ENCODE measurements around the gene SLC26A5. TPM values are rescaled to one million over a fixed set of nuclear protein-coding genes. Genes with fewer than 3 reads are reported as not detected.

Gene SLC26A5
- total RNA-seq, 2 donors from 2014 or later: 0.35 to 0.53 TPM

DNA sequence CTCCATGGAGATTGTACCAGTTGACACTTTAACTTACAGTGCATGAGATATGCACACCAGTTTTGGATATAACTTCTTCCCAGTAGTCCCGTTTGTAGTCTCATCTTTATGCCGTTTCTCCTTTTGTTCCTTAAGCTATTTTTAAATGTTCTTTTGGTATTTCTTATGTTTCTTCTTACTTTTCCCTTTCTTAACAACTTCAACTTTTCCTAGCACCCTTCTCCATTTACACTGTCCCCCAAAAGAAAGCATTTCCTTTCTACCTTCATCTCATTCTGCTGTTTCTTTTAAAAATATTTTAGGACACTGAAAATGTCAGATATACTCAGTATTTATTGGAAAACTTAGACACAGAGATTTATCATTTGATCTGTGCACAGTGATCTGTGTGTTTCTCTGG lies 97.0 kb downstream of the SLC26A5 start:
- Mint-ChIP-seq H3K9me3 (no peaks in the 10 kb centered on the region), H3K4me3 (peak overlapping the region; percentile 99), H3K36me3 (ENCODE audit: low read depth) (peaks cover 9% of the 10 kb centered on the region), H3K27me3 (ENCODE audit: insufficient read depth) (no peaks in the 10 kb centered on the region), H3K27ac (no peak overlapping the region), H3K4me1 (peaks cover 20% of the 10 kb centered on the region)
- DNase-seq: no peak
- TF ChIP-seq, protein P1, sequence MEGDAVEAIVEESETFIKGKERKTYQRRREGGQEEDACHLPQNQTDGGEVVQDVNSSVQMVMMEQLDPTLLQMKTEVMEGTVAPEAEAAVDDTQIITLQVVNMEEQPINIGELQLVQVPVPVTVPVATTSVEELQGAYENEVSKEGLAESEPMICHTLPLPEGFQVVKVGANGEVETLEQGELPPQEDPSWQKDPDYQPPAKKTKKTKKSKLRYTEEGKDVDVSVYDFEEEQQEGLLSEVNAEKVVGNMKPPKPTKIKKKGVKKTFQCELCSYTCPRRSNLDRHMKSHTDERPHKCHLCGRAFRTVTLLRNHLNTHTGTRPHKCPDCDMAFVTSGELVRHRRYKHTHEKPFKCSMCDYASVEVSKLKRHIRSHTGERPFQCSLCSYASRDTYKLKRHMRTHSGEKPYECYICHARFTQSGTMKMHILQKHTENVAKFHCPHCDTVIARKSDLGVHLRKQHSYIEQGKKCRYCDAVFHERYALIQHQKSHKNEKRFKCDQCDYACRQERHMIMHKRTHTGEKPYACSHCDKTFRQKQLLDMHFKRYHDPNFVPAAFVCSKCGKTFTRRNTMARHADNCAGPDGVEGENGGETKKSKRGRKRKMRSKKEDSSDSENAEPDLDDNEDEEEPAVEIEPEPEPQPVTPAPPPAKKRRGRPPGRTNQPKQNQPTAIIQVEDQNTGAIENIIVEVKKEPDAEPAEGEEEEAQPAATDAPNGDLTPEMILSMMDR (conservative IDR thresholded peaks at IDR 0.05): no peak
- H3K9me3 ChIP-seq (ENCODE audit: control insufficient read depth, low read length): no peaks in the 10 kb centered on the region
- no peaks in the 10 kb centered on the region for H3K4me1 ChIP-seq (ENCODE audit: control insufficient read depth, insufficient read depth, low read length)
- H3K27ac ChIP-seq (ENCODE audit: low read depth, low read length): no peak overlapping the region
- H3K9ac ChIP-seq (ENCODE audit: extremely low read depth, low read length, poor library complexity, severe bottlenecking): no peak overlapping the region
- no peaks in the 10 kb centered on the region for H3K27me3 ChIP-seq (ENCODE audit: control insufficient read depth, insufficient read depth, low read length, poor library complexity, severe bottlenecking)
- peak overlapping the region; percentile 92 for H3K4me3 ChIP-seq (ENCODE audit: low read length)
- peaks cover 31% of the 10 kb centered on the region for H3K36me3 ChIP-seq (ENCODE audit: control insufficient read depth, insufficient read depth, low read length)
- 91% methylated on average over 2 of the region's 2 CpGs; no CpG with 5 or more reads in 1 of the 2 experiments for WGBS, 2 experiments (ENCODE audit: insufficient coverage in 1 of 2, insufficient read length in 1 of 2)

DNA sequence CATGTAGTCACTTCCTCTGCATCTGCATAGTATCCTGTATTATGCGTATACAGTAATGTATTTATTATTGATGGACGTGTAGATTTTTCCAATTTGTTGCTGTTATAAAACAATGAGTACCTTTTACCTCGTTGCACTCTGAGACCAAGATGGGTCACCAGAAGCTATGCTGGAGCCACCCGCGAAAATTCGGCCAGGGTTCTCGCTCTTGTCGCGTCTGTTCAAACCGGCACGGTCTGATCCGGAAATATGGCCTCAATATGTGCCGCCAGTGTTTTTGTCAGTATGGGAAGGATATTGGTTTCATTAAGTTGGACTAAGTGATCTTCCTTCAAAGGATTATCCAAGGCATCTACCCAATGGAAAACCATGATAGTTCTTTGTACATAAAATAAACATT lies 97.6 kb downstream of the SLC26A5 start:
- whole genome bisulfite sequencing, 2 experiments (ENCODE audit: insufficient coverage in 1 of 2, insufficient read length in 1 of 2): 6 to 19% methylated on average over 2 to 13 of the region's 13 CpGs
- H3K27me3 ChIP-seq (ENCODE audit: control insufficient read depth, insufficient read depth, low read length, poor library complexity, severe bottlenecking): no peaks in the 10 kb centered on the region
- Mint-ChIP-seq H3K9me3 (no peaks in the 10 kb centered on the region), H3K4me3 (peak overlapping the region; percentile 99), H3K27ac (peak overlapping the region; percentile 22), H3K27me3 (ENCODE audit: insufficient read depth) (no peaks in the 10 kb centered on the region), H3K36me3 (ENCODE audit: low read depth) (peaks cover 9% of the 10 kb centered on the region), H3K4me1 (peaks cover 20% of the 10 kb centered on the region)
- TF ChIP-seq, protein P1 (conservative IDR thresholded peaks at IDR 0.05): no peak
- H3K27ac ChIP-seq (ENCODE audit: low read depth, low read length): no peak overlapping the region
- H3K36me3 ChIP-seq (ENCODE audit: control insufficient read depth, insufficient read depth, low read length): peaks cover 26% of the 10 kb centered on the region
- H3K9me3 ChIP-seq (ENCODE audit: control insufficient read depth, low read length): no peaks in the 10 kb centered on the region
- no peaks in the 10 kb centered on the region for H3K4me1 ChIP-seq (ENCODE audit: control insufficient read depth, insufficient read depth, low read length)
- H3K4me3 ChIP-seq (ENCODE audit: low read length): peak overlapping the region; percentile 92
- no peak for DNase-seq
- H3K9ac ChIP-seq (ENCODE audit: extremely low read depth, low read length, poor library complexity, severe bottlenecking): peak overlapping the region; percentile 89

DNA sequence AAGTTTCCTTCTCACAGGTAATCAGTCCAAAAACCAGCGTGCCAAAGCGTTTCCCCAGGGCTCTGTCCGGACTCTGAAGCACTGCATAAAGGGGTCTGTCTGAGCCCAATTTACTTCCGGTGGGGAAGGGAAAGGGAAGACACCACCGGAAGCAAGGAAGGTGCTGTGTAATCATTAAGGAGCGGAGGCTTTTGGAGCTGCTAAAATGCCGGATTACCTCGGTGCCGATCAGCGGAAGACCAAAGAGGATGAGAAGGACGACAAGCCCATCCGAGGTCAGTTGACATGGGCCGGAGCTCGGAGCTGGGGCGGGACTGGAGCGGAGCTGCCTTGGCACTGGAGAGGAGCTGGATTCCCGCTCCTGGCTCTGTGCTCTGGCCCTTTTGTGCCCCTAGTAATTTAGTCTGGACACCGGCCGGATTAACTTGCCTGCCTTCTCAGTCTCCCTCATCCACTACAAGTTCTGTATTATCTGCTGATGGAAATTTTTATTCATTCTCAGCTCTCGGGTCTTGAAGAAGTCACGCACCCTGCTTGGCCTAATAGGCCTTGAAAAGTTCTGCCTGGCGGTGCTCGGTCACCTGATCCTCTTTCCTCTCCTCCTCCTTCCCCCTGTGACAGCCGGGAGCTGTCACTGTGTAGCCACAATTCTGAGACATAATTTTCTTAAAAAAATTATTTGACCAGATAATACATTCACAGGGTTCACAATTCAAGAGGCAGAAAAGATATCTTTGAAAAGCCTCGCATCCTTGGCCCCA lies 98.3 kb downstream of the SLC26A5 start, which contains the start of gene PSMC2:
Gene PSMC2, plus strand, starts transcription at position 137 of the 761 bp plus-strand sequence. Its CDS starts 69 bp downstream, at position 206.
- H3K4me3 ChIP-seq (ENCODE audit: low read length): peak within 1 kb of the TSS; percentile 92
- Mint-ChIP-seq H3K27me3 (ENCODE audit: insufficient read depth) (no peaks in the 10 kb centered on the region), H3K4me3 (peak within 1 kb of the TSS; percentile 99), H3K4me1 (peaks cover 20% of the 10 kb centered on the region), H3K27ac (peak within 1 kb of the TSS; percentile 99), H3K9me3 (no peaks in the 10 kb centered on the region), H3K36me3 (ENCODE audit: low read depth) (peaks cover 8% of the 10 kb centered on the region)
- no peaks in the 10 kb centered on the region for H3K9me3 ChIP-seq (ENCODE audit: control insufficient read depth, low read length)
- no peaks in the 10 kb centered on the region for H3K27me3 ChIP-seq (ENCODE audit: control insufficient read depth, insufficient read depth, low read length, poor library complexity, severe bottlenecking)
- no peaks in the 10 kb centered on the region for H3K4me1 ChIP-seq (ENCODE audit: control insufficient read depth, insufficient read depth, low read length)
- WGBS, 2 experiments (ENCODE audit: insufficient coverage in 1 of 2, insufficient read length in 1 of 2): 0% methylated on average over 12 to 25 of the region's 25 CpGs
- peaks cover 19% of the 10 kb centered on the region for H3K36me3 ChIP-seq (ENCODE audit: control insufficient read depth, insufficient read depth, low read length)
- TF ChIP-seq, protein P1 (conservative IDR thresholded peaks at IDR 0.05): no peak
- peak within 1 kb of the TSS; percentile 50 for H3K27ac ChIP-seq (ENCODE audit: low read depth, low read length)
- peak within 1 kb of the TSS; percentile 89 for H3K9ac ChIP-seq (ENCODE audit: extremely low read depth, low read length, poor library complexity, severe bottlenecking)
- DNase-seq: peak; percentile 91
